ENCODE results near the gene CATSPERZ. TPM values are rescaled to one million over a fixed set of nuclear protein-coding genes. Genes with fewer than 3 reads are reported as not detected.
A peak's percentile ranks its signal among the peaks of the same experiment; 100 is the strongest.

The CATSPERZ gene
- total and polyA plus RNA-seq, 2 experiments from 2014 or later: not detected

- Histone ChIP-seq H3K4me3 (no peak overlapping the region), H2AFZ (no peak overlapping the region), H3F3A (ENCODE audit: insufficient read depth) (no peaks in the 10 kb centered on the region), H3K27ac (no peak overlapping the region), H3K4me2 (ENCODE audit: unreplicated experiment) (no peak overlapping the region), H3K36me3 (ENCODE audit: low read depth) (no peaks in the 10 kb centered on the region), H3K9ac (no peak overlapping the region), H3K9me2 (ENCODE audit: insufficient read depth) (no peaks in the 10 kb centered on the region), H3K9me3 (ENCODE audit: low read depth) (no peaks in the 10 kb centered on the region), H3K79me2 (ENCODE audit: insufficient read depth) (no peaks in the 10 kb centered on the region), H3K27me3 (replicated peaks; ENCODE audit: insufficient read depth) (no peaks in the 10 kb centered on the region), H3K4me1 (ENCODE audit: insufficient read depth) (no peaks in the 10 kb centered on the region), H4K20me1 (ENCODE audit: insufficient read depth) (no peaks in the 10 kb centered on the region)
- TF ChIP-seq EZH2phosphoT487 (IDR thresholded peaks at IDR 0.05; ENCODE audit: insufficient read depth, low read depth): no peak
- TF ChIP-seq EZH2 (IDR thresholded peaks at IDR 0.05; ENCODE audit: insufficient read depth, poor library complexity, severe bottlenecking): no peak
- DNase-seq: no peak
- in situ Hi-C loops (cut with MboI): no loop called here
- WGBS, 2 experiments (ENCODE audit: low coverage in 1 of 2, low lambda C conversion rate in 2 of 2, missing lambda C conversion rate in 2 of 2): 85 to 87% methylated on average over 7 to 8 of the region's 8 CpGs
These were observed 38.6 kb downstream of the CATSPERZ start for GRCh38 chr11:64338716-64339115.

GRCh38 chr11:64339286-64339685 lies 39.1 kb downstream of the CATSPERZ start:
- no peak for TF ChIP-seq EZH2phosphoT487 (IDR thresholded peaks at IDR 0.05; ENCODE audit: insufficient read depth, low read depth)
- no peak for TF ChIP-seq EZH2 (IDR thresholded peaks at IDR 0.05; ENCODE audit: insufficient read depth, poor library complexity, severe bottlenecking)
- no peak for DNase-seq
- Histone ChIP-seq H3K36me3 (ENCODE audit: low read depth) (no peaks in the 10 kb centered on the region), H3K9me2 (ENCODE audit: insufficient read depth) (no peaks in the 10 kb centered on the region), H3K27ac (no peak overlapping the region), H3K4me1 (ENCODE audit: insufficient read depth) (no peaks in the 10 kb centered on the region), H3F3A (ENCODE audit: insufficient read depth) (no peaks in the 10 kb centered on the region), H4K20me1 (ENCODE audit: insufficient read depth) (no peaks in the 10 kb centered on the region), H3K27me3 (replicated peaks; ENCODE audit: insufficient read depth) (no peaks in the 10 kb centered on the region), H3K4me2 (ENCODE audit: unreplicated experiment) (no peak overlapping the region), H3K9ac (no peak overlapping the region), H2AFZ (no peak overlapping the region), H3K9me3 (ENCODE audit: low read depth) (no peaks in the 10 kb centered on the region), H3K4me3 (no peak overlapping the region), H3K79me2 (ENCODE audit: insufficient read depth) (no peaks in the 10 kb centered on the region)
- in situ Hi-C loops (cut with MboI): no loop called here
- WGBS, 2 experiments (ENCODE audit: low coverage in 1 of 2, low lambda C conversion rate in 2 of 2, missing lambda C conversion rate in 2 of 2): 58 to 63% methylated on average over 4 of the region's 4 CpGs

- DNase-seq: no peak
- Histone ChIP-seq H3K79me2 (ENCODE audit: insufficient read depth) (no peaks in the 10 kb centered on the region), H3K4me3 (no peak within 1 kb of the TSS), H3K4me2 (ENCODE audit: unreplicated experiment) (no peak within 1 kb of the TSS), H3K9ac (no peak within 1 kb of the TSS), H3K4me1 (ENCODE audit: insufficient read depth) (no peaks in the 10 kb centered on the region), H4K20me1 (ENCODE audit: insufficient read depth) (no peaks in the 10 kb centered on the region), H3F3A (ENCODE audit: insufficient read depth) (no peaks in the 10 kb centered on the region), H3K27me3 (replicated peaks; ENCODE audit: insufficient read depth) (no peaks in the 10 kb centered on the region), H3K9me2 (ENCODE audit: insufficient read depth) (no peaks in the 10 kb centered on the region), H3K36me3 (ENCODE audit: low read depth) (no peaks in the 10 kb centered on the region), H2AFZ (no peak within 1 kb of the TSS), H3K9me3 (ENCODE audit: low read depth) (no peaks in the 10 kb centered on the region), H3K27ac (no peak within 1 kb of the TSS)
- in situ Hi-C loops (cut with MboI): no loop called here
- 74 to 76% methylated on average over 13 to 16 of the region's 16 CpGs for WGBS, 2 experiments (ENCODE audit: low coverage in 1 of 2, low lambda C conversion rate in 2 of 2, missing lambda C conversion rate in 2 of 2)
- TF ChIP-seq EZH2 (IDR thresholded peaks at IDR 0.05; ENCODE audit: insufficient read depth, poor library complexity, severe bottlenecking): no peak
- no peak for TF ChIP-seq EZH2phosphoT487 (IDR thresholded peaks at IDR 0.05; ENCODE audit: insufficient read depth, low read depth)
These were observed 39.7 kb downstream of the CATSPERZ start, which contains the start of gene CCDC88B for GRCh38 chr11:64339754-64340408. Gene CCDC88B, plus strand, starts transcription at chr11:64340204. Its CDS starts 63 bp downstream, at chr11:64340267.

GRCh38 chr11:64340671-64341335 lies 40.6 kb downstream of the CATSPERZ start:
- Histone ChIP-seq H3K27ac (no peak overlapping the region), H3K79me2 (ENCODE audit: insufficient read depth) (no peaks in the 10 kb centered on the region), H3K4me1 (ENCODE audit: insufficient read depth) (no peaks in the 10 kb centered on the region), H3K4me3 (no peak overlapping the region), H4K20me1 (ENCODE audit: insufficient read depth) (no peaks in the 10 kb centered on the region), H3K4me2 (ENCODE audit: unreplicated experiment) (no peak overlapping the region), H3F3A (ENCODE audit: insufficient read depth) (no peaks in the 10 kb centered on the region), H3K27me3 (replicated peaks; ENCODE audit: insufficient read depth) (no peaks in the 10 kb centered on the region), H3K9ac (no peak overlapping the region), H3K36me3 (ENCODE audit: low read depth) (no peaks in the 10 kb centered on the region), H3K9me2 (ENCODE audit: insufficient read depth) (no peaks in the 10 kb centered on the region), H3K9me3 (ENCODE audit: low read depth) (no peaks in the 10 kb centered on the region), H2AFZ (no peak overlapping the region)
- in situ Hi-C loops (cut with MboI): no loop called here
- TF ChIP-seq EZH2phosphoT487 (IDR thresholded peaks at IDR 0.05; ENCODE audit: insufficient read depth, low read depth): no peak
- TF ChIP-seq EZH2 (IDR thresholded peaks at IDR 0.05; ENCODE audit: insufficient read depth, poor library complexity, severe bottlenecking): no peak
- DNase-seq: peak; percentile 25
- 19 to 30% methylated on average over 15 to 33 of the region's 33 CpGs for WGBS, 2 experiments (ENCODE audit: low coverage in 1 of 2, low lambda C conversion rate in 2 of 2, missing lambda C conversion rate in 2 of 2)
